ENCODE results near the gene ZBTB33. TPM values are rescaled to one million over a fixed set of nuclear protein-coding genes. Genes with fewer than 3 reads are reported as not detected.

Gene ZBTB33
- total and polyA plus RNA-seq, 2 experiments from 2014 or later = 3.9 to 14.0 TPM

DNA sequence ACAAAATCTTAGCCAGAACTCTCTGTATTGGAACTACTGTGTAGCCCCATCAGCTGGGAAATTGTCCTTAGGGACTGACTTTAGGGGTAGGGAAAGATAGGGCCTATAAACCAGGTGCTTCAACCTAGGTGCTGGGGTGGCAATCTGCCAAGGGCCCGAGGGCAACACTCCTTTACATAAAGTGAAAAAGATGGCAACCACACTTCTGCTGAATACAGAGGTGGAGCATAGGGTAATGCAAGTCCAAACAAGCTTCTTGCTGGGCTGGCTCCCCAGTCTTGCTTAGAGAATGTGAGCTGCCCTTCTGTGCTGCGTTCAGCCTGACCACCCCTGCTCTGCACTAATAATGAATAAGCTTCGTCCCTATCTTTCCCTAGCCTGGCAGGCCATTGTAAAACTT lies 9.8 kb downstream of the ZBTB33 start:
- Histone ChIP-seq H3K4me3 (no peak overlapping the region), H3K79me2 (replicated peaks; ENCODE audit: insufficient read depth) (no peaks in the 10 kb centered on the region), H3K36me3 (ENCODE audit: insufficient read depth) (no peaks in the 10 kb centered on the region), H3F3A (replicated peaks; ENCODE audit: low read depth) (no peaks in the 10 kb centered on the region), H3K27ac (ENCODE audit: low read depth) (no peak overlapping the region), H3K9me2 (ENCODE audit: insufficient read depth) (no peaks in the 10 kb centered on the region), H2AFZ (no peak overlapping the region), H4K20me1 (replicated peaks; ENCODE audit: insufficient read depth) (no peaks in the 10 kb centered on the region; the same call in 1 of the 2 replicates), H3K4me2 (no peak overlapping the region), H3K4me1 (ENCODE audit: insufficient read depth) (peaks cover 6% of the 10 kb centered on the region; the same call in 1 of the 2 replicates), H3K27me3 (ENCODE audit: insufficient read depth) (no peaks in the 10 kb centered on the region)
- peaks cover 27% of the 10 kb centered on the region; the same call in 2 of the 3 replicates for H3K4me1 Mint-ChIP-seq
- no peak overlapping the region for H3K27ac Mint-ChIP-seq
- H3K9me3 Mint-ChIP-seq = no peaks in the 10 kb centered on the region
- H3K27me3 Mint-ChIP-seq (ENCODE audit: insufficient read depth, low read depth, poor library complexity) = peaks cover 4% of the 10 kb centered on the region
- no peaks in the 10 kb centered on the region for H3K36me3 Mint-ChIP-seq (ENCODE audit: low read depth)
- no peak for DNase-seq (ENCODE audit: low spot score)
- TF ChIP-seq POLR2AphosphoS5 (IDR thresholded peaks at IDR 0.05; ENCODE audit: low read depth) = no peak
- TF ChIP-seq, protein P1, sequence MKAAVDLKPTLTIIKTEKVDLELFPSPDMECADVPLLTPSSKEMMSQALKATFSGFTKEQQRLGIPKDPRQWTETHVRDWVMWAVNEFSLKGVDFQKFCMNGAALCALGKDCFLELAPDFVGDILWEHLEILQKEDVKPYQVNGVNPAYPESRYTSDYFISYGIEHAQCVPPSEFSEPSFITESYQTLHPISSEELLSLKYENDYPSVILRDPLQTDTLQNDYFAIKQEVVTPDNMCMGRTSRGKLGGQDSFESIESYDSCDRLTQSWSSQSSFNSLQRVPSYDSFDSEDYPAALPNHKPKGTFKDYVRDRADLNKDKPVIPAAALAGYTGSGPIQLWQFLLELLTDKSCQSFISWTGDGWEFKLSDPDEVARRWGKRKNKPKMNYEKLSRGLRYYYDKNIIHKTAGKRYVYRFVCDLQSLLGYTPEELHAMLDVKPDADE (IDR thresholded peaks at IDR 0.05) = no peak
- TF ChIP-seq STAT1 (IDR thresholded peaks at IDR 0.05; ENCODE audit: unreplicated experiment) = no peak
- TF ChIP-seq JUNB (IDR thresholded peaks at IDR 0.05; ENCODE audit: unreplicated experiment) = no peak
- TF ChIP-seq, protein P2, sequence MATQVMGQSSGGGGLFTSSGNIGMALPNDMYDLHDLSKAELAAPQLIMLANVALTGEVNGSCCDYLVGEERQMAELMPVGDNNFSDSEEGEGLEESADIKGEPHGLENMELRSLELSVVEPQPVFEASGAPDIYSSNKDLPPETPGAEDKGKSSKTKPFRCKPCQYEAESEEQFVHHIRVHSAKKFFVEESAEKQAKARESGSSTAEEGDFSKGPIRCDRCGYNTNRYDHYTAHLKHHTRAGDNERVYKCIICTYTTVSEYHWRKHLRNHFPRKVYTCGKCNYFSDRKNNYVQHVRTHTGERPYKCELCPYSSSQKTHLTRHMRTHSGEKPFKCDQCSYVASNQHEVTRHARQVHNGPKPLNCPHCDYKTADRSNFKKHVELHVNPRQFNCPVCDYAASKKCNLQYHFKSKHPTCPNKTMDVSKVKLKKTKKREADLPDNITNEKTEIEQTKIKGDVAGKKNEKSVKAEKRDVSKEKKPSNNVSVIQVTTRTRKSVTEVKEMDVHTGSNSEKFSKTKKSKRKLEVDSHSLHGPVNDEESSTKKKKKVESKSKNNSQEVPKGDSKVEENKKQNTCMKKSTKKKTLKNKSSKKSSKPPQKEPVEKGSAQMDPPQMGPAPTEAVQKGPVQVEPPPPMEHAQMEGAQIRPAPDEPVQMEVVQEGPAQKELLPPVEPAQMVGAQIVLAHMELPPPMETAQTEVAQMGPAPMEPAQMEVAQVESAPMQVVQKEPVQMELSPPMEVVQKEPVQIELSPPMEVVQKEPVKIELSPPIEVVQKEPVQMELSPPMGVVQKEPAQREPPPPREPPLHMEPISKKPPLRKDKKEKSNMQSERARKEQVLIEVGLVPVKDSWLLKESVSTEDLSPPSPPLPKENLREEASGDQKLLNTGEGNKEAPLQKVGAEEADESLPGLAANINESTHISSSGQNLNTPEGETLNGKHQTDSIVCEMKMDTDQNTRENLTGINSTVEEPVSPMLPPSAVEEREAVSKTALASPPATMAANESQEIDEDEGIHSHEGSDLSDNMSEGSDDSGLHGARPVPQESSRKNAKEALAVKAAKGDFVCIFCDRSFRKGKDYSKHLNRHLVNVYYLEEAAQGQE (IDR thresholded peaks at IDR 0.05; ENCODE audit: unreplicated experiment) = no peak
- TF ChIP-seq, protein P3, sequence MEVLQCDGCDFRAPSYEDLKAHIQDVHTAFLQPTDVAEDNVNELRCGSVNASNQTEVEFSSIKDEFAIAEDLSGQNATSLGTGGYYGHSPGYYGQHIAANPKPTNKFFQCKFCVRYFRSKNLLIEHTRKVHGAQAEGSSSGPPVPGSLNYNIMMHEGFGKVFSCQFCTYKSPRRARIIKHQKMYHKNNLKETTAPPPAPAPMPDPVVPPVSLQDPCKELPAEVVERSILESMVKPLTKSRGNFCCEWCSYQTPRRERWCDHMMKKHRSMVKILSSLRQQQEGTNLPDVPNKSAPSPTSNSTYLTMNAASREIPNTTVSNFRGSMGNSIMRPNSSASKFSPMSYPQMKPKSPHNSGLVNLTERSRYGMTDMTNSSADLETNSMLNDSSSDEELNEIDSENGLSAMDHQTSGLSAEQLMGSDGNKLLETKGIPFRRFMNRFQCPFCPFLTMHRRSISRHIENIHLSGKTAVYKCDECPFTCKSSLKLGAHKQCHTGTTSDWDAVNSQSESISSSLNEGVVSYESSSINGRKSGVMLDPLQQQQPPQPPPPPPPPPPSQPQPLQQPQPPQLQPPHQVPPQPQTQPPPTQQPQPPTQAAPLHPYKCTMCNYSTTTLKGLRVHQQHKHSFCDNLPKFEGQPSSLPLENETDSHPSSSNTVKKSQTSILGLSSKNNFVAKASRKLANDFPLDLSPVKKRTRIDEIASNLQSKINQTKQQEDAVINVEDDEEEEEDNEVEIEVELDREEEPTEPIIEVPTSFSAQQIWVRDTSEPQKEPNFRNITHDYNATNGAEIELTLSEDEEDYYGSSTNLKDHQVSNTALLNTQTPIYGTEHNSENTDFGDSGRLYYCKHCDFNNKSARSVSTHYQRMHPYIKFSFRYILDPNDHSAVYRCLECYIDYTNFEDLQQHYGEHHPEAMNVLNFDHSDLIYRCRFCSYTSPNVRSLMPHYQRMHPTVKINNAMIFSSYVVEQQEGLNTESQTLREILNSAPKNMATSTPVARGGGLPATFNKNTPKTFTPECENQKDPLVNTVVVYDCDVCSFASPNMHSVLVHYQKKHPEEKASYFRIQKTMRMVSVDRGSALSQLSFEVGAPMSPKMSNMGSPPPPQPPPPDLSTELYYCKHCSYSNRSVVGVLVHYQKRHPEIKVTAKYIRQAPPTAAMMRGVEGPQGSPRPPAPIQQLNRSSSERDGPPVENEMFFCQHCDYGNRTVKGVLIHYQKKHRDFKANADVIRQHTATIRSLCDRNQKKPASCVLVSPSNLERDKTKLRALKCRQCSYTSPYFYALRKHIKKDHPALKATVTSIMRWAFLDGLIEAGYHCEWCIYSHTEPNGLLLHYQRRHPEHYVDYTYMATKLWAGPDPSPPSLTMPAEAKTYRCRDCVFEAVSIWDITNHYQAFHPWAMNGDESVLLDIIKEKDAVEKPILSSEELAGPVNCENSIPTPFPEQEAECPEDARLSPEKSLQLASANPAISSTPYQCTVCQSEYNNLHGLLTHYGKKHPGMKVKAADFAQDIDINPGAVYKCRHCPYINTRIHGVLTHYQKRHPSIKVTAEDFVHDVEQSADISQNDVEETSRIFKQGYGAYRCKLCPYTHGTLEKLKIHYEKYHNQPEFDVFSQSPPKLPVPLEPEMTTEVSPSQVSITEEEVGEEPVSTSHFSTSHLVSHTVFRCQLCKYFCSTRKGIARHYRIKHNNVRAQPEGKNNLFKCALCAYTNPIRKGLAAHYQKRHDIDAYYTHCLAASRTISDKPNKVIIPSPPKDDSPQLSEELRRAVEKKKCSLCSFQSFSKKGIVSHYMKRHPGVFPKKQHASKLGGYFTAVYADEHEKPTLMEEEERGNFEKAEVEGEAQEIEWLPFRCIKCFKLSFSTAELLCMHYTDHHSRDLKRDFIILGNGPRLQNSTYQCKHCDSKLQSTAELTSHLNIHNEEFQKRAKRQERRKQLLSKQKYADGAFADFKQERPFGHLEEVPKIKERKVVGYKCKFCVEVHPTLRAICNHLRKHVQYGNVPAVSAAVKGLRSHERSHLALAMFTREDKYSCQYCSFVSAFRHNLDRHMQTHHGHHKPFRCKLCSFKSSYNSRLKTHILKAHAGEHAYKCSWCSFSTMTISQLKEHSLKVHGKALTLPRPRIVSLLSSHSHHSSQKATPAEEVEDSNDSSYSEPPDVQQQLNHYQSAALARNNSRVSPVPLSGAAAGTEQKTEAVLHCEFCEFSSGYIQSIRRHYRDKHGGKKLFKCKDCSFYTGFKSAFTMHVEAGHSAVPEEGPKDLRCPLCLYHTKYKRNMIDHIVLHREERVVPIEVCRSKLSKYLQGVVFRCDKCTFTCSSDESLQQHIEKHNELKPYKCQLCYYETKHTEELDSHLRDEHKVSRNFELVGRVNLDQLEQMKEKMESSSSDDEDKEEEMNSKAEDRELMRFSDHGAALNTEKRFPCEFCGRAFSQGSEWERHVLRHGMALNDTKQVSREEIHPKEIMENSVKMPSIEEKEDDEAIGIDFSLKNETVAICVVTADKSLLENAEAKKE (CRISPR knock-in tag; IDR thresholded peaks at IDR 0.05) = no peak
- TF ChIP-seq EZH2 (IDR thresholded peaks at IDR 0.05; ENCODE audit: low read depth, unreplicated experiment) = no peak
- TF ChIP-seq ZNF331 (CRISPR knock-in tag; IDR thresholded peaks at IDR 0.05; ENCODE audit: low read depth) = no peak
- no peak for TF ChIP-seq NANOG (IDR thresholded peaks at IDR 0.05; ENCODE audit: borderline replicate concordance)
- TF ChIP-seq CREB1 (CRISPR knock-in tag; IDR thresholded peaks at IDR 0.05; ENCODE audit: low read depth) = no peak
- TF ChIP-seq, protein P4, sequence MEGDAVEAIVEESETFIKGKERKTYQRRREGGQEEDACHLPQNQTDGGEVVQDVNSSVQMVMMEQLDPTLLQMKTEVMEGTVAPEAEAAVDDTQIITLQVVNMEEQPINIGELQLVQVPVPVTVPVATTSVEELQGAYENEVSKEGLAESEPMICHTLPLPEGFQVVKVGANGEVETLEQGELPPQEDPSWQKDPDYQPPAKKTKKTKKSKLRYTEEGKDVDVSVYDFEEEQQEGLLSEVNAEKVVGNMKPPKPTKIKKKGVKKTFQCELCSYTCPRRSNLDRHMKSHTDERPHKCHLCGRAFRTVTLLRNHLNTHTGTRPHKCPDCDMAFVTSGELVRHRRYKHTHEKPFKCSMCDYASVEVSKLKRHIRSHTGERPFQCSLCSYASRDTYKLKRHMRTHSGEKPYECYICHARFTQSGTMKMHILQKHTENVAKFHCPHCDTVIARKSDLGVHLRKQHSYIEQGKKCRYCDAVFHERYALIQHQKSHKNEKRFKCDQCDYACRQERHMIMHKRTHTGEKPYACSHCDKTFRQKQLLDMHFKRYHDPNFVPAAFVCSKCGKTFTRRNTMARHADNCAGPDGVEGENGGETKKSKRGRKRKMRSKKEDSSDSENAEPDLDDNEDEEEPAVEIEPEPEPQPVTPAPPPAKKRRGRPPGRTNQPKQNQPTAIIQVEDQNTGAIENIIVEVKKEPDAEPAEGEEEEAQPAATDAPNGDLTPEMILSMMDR (conservative IDR thresholded peaks at IDR 0.05; ENCODE audit: low read depth in 2 of 2) = no peak
- no peak for TF ChIP-seq EZH2phosphoT487 (IDR thresholded peaks at IDR 0.05; ENCODE audit: unreplicated experiment)
- ATAC-seq = no peak; the same call in 2 of the 3 replicates
- H3K4me3 Mint-ChIP-seq = no peak overlapping the region

All from GM23338 (cell line).